ENCODE data around the gene TULP1. TPM values are rescaled to one million over a fixed set of nuclear protein-coding genes. Genes with fewer than 3 reads are reported as not detected.
A peak's percentile ranks its signal among the peaks of the same experiment; 100 is the strongest.
"Not testable (repeated sequence)": the region's sequence is repeated elsewhere in the genome, so short reads cannot be mapped to it uniquely, and the experiment has no call there.

The TULP1 gene
- 1 to 10 TPM; 1.3 to 2.1 (median 1.7) TPM for polyA plus RNA-seq (ENCODE audit: insufficient read length in 3 of 3)

GRCh38 chr6:35512740-35513139 is at the start of gene TULP1:
TSS of gene TULP1 (minus strand) at chr6:35512896. CDS start at chr6:35512858, 38 bp downstream.
- no peak for DNase-seq (ENCODE audit: low read depth in 3 of 3, low spot score in 2 of 3)

- DNase-seq (ENCODE audit: low read depth in 3 of 3, low spot score in 2 of 3): peak in 1 of 3 donors; percentile 15
Measured at GRCh38 chr6:35562060-35562459, 49.4 kb upstream of the TULP1 start.

- no peak for DNase-seq (ENCODE audit: low read depth in 3 of 3, low spot score in 2 of 3)
Measured at GRCh38 chr6:35561113-35561512, 48.4 kb upstream of the TULP1 start.

- no peak for DNase-seq (ENCODE audit: low read depth in 3 of 3, low spot score in 2 of 3)
Measured at GRCh38 chr6:35558571-35558970, 45.9 kb upstream of the TULP1 start.

GRCh38 chr6:35557239-35557638 is 44.5 kb upstream of the TULP1 start:
- DNase-seq (ENCODE audit: low read depth in 3 of 3, low spot score in 2 of 3): no peak

GRCh38 chr6:35554811-35555210 is 42.1 kb upstream of the TULP1 start:
- no peak for DNase-seq (ENCODE audit: low read depth in 3 of 3, low spot score in 2 of 3)

GRCh38 chr6:35553315-35553714 is 40.6 kb upstream of the TULP1 start:
- no peak for DNase-seq (ENCODE audit: low read depth in 3 of 3, low spot score in 2 of 3)

GRCh38 chr6:35552285-35552917 is 39.7 kb upstream of the TULP1 start:
- DNase-seq (ENCODE audit: low read depth in 3 of 3, low spot score in 2 of 3): no peak

- no peak for DNase-seq (ENCODE audit: low read depth in 3 of 3, low spot score in 2 of 3)
Measured at GRCh38 chr6:35550437-35550836, 37.7 kb upstream of the TULP1 start.

GRCh38 chr6:35547676-35548075 is 35.0 kb upstream of the TULP1 start:
- no peak for DNase-seq (ENCODE audit: low read depth in 3 of 3, low spot score in 2 of 3)

- no peak for DNase-seq (ENCODE audit: low read depth in 3 of 3, low spot score in 2 of 3)
Measured at GRCh38 chr6:35544769-35545361, 32.2 kb upstream of the TULP1 start.

- DNase-seq (ENCODE audit: low read depth in 3 of 3, low spot score in 2 of 3): no peak
Measured at GRCh38 chr6:35543459-35544193, 30.9 kb upstream of the TULP1 start.

- DNase-seq (ENCODE audit: low read depth in 3 of 3, low spot score in 2 of 3): no peak
Measured at GRCh38 chr6:35541836-35542235, 29.1 kb upstream of the TULP1 start.

GRCh38 chr6:35539223-35539622 is 26.5 kb upstream of the TULP1 start:
- no peak for DNase-seq (ENCODE audit: low read depth in 3 of 3, low spot score in 2 of 3)

- DNase-seq (ENCODE audit: low read depth in 3 of 3, low spot score in 2 of 3): not testable (repeated sequence)
Measured at GRCh38 chr6:35535847-35536246, 23.2 kb upstream of the TULP1 start.

GRCh38 chr6:35534407-35535170 is 21.9 kb upstream of the TULP1 start:
- no peak for DNase-seq (ENCODE audit: low read depth in 3 of 3, low spot score in 2 of 3)

GRCh38 chr6:35533981-35534380 is 21.3 kb upstream of the TULP1 start:
- DNase-seq (ENCODE audit: low read depth in 3 of 3, low spot score in 2 of 3): no peak

GRCh38 chr6:35532126-35532525 is 19.4 kb upstream of the TULP1 start:
- DNase-seq (ENCODE audit: low read depth in 3 of 3, low spot score in 2 of 3): no peak

GRCh38 chr6:35524380-35525020 is 11.8 kb upstream of the TULP1 start:
- DNase-seq (ENCODE audit: low read depth in 3 of 3, low spot score in 2 of 3): no peak

All from right renal cortex interstitium (tissue), 3 donors.